GM19351 (cell line): ENCODE results near the gene DRAXIN.

Experiments used
- ATAC-seq: cut with Tn5 transposase; IDR thresholded peaks from one replicate; pipeline ENCODE4 v1.9.1; 2021; ENCODE audit warnings: mild to moderate bottlenecking, moderate library complexity; ENCODE audit not compliant: unreplicated experiment

DRAXIN gene

GRCh38 chr1:11735854-11736745 lies 44.6 kb downstream of the DRAXIN start, which contains the start of gene AGTRAP:
Gene AGTRAP (plus strand): TSS chr1:11736136. CDS start chr1:11736209, 73 bp downstream.
- peak; percentile 74 for ATAC-seq

- no peak for ATAC-seq
Measured at GRCh38 chr1:11736746-11737639, 45.5 kb downstream of the DRAXIN start.

DNA sequence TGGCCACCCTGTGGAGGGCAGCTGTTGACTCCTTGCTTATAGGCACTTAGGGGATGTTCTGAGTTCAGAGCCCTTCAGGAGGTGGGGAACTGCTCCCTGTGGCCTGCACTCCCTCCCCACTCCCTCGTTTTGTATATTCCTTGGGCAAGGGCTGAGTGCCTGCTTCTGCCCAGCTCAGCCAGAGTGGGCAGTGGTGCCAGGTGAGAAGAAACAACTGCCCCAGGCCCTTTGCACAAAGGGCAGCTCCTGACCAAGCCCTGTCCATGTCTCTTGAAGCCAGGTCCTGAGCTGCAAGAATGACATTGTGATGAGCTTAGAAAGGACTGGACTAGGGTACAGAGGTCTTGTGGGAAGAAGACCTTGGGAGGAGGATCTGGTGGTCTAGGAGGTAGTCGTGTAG lies 46.6 kb downstream of the DRAXIN start:
- no peak for ATAC-seq

DNA sequence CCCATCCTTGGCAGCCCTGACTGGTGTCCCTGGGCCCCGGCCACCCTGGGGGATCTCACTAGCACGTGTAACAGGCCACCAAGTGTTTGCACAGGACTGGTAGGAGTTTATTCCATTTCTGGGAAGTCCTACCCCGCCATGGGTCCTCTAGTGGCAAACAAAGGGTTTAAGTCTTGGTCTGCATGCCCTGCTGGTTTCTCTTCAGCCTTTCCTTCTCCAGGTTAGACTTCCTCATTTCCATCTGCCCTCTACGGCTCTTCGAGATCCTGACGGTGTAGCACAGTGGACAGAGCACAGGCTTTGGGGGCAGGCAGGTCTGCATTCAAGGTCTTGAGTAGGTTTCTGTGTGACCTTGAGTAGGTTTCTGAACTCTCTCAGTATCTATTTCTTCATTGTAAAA lies 47.3 kb downstream of the DRAXIN start:
- ATAC-seq = no peak

DNA sequence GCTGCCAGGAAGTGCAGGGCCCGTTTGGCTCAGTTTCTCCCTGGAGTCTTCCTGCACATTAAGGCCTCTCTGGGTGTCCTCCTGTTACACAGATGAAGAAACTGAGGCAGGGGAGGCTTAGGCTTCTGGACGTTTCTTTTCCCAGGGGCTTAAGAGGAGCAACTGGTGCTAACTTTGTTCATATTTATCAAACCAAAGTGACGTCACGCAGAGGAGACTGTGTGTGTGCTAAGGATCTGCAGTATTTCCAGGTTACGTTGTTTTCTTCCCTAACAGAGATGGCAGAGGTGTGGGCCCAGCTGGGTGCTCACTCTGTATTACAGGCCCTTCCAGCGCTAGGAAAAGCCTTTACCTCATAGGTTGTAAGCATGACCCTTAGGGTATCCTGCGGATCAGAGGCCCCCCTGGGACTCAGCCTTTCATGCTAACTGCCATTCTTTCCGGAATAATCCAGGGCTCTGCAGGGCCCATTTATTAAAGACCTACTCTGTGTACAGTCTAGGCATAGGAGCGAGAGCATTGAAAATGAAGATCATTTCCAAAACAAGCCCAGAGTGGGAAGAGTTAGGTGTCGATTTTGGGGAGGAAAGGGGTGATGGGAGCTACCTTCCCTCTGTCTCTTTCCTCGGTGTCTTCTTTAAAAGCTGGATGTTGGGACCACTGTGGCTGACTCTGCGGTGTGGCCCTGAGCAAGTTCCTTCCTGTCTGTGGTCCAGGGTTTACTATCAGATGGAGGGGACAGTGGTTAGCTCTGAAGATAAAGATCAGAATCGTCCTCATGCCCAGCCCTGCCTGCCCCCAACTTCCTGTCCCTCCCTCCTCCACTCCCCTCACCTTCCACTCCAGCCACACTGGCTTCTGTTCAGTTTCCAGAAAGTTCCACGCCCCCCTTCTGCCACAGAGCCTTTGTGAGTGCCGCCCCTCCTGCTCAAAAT lies 49.0 kb downstream of the DRAXIN start:
- no peak for ATAC-seq

DNA sequence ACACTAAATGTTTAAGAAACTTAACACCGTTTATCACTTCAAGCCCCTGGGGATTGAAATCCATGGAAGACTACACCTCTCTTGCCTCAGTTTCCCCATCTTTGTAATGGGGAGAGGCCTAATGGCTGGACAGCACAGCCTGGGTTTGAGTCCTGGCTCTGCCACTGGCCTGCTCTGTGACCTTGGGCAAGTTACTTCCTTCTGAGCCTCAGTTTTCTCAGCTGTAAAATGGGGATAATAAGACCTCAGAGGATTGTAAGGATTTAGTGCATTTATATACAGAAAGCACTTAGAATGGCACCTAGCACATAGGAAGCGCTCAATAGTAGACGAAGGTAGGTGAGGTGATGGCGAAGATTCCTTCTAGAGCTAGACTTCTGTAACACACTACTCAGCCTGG lies 50.0 kb downstream of the DRAXIN start:
- no peak for ATAC-seq

DNA sequence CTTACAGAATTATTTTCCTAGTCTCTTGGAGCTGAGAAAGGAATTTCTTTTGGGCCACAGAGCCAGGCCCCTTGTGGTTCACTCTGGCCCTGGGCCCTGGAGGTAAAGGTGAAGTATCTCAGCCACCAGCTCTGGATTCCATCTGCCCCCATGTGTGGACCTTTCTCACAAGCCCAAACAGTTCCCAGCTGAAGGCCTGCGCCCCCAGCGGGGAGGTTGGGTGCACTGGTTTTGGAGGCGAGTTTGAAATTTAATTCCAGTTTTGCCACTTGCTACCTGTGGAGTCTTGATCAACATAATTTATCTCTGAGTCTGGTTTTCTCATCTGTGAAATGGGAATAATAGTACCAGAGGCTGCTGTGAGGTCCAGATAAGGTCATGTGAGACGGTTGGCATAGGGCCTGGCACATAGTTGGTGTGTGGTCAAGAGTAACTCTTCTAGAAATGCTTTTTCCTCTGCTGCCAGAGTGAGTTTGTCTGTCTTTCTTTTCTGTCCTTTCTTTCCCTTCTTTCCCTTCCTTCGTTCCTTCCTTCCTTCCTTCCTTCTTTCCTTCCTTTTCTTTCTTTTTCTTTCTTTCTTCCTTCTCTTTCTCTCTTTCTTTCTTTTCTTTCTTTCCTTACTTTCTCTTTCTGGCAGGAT lies 50.5 kb downstream of the DRAXIN start:
- no peak for ATAC-seq

DNA sequence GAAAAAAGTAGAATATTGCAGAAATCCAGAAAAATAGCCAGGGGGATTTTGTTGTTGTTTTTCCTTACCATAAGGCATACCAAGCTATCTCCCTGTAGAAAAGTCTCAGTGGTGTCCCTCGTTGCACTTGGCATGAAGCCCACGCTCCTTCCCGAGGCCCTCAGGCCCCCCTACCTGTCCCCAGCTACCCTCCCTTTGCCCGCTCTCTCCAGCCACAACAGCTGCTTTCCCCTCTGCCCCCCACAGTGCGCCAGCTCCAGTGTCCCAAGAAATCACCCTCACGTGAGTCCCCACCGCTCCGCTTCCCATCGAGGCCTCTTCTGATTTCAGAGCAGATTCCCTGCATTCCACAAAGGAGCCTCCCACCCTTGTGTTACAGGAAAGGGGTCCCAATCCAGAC lies 52.8 kb downstream of the DRAXIN start:
- no peak for ATAC-seq

DNA sequence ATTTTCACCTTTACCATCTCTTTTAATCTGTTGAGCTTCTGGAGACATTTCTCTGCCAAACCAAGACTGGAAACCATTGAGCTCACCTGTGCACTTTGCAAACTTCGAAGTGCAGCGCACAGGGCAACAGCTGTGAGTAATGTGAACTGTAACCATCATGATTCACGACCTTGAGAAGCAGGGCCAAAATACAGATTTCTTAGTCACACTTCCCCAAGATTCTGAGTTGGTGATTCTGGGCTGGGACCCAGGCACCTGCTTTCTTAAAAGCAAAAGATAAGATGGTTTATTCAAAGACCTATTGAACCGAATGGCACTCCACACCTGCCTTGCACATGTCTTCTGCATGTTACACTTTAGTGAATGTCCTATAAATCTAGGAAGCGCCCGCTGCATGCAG lies 54.6 kb downstream of the DRAXIN start:
- ATAC-seq = no peak

- ATAC-seq = no peak
Measured at GRCh38 chr1:11746795-11747487, 55.4 kb downstream of the DRAXIN start.

DNA sequence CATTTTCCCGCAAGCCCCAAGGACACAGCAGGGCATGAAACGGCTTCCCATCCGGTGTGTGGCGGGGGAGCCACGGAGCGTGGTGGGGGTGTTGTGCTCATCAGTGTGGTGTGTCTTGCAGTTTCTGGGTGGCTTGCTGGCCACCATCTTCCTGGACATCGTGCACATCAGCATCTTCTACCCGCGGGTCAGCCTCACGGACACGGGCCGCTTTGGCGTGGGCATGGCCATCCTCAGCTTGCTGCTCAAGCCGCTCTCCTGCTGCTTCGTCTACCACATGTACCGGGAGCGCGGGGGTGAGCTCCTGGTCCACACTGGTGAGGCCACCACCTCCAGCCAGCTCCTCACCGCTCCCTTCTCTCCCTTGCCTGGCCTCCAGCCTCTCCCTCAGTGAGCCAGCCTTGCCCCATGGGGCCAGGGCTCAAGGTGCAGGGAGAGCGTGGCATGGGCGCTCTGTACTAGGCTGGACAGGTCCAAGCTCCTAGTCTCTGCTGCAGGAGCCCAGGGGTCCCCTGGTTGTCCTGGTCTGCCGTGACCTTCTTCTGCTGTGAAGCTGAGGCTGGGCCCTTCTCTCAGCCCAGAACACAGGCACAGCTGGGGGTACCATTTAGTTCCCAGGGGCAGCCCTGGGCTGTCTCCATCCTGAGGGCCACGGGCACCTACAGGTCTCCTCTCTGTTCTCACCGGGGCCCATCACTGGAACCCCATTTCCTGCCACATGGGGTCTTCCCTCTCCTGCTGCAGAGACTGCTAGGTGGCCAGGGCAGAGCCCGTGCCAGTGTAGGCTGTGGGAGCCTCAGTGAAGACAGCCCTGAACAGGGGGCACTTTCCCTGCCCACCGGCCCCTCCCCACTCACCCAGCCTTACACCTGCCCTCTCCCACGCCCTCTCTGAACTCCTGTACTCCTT lies 57.0 kb downstream of the DRAXIN start:
- ATAC-seq = no peak

GRCh38 chr1:11749203-11749689 lies 57.7 kb downstream of the DRAXIN start:
- no peak for ATAC-seq

DNA sequence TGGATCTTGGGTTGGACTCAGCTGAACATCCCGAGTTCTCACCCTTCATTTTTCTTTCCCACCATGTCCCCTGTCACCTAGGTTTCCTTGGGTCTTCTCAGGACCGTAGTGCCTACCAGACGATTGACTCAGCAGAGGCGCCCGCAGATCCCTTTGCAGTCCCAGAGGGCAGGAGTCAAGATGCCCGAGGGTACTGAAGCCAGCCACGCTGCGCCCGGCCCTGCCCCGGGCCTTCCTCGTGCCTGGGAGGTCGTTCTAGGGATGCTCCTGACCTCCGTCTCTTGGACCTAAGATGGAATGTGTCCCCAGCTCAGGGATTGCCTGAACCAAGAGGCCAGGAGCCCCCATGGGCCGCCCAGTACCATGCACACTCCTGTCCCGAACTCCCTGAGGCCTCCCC lies 58.5 kb downstream of the DRAXIN start:
- ATAC-seq = no peak

DNA sequence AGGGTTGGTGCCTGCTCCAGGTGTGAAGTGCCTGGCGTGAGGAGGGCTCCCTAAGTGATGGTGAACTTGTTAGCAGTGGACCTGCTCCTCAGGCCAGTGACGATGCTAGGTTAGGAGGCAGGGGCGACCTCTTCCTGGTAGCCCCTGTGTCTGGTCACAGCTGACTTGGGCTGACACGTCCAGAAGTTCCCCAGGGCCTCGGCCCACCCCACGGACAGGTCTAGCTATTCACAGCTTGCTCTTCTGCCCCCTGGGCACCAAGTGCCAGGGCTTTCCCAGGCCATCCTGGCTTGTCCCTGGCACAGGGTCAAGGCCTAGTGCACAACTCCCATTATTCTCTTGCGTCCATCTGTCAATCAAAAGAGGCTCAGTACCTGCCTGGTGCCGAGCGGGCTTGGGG lies 59.6 kb downstream of the DRAXIN start:
- no peak for ATAC-seq

DNA sequence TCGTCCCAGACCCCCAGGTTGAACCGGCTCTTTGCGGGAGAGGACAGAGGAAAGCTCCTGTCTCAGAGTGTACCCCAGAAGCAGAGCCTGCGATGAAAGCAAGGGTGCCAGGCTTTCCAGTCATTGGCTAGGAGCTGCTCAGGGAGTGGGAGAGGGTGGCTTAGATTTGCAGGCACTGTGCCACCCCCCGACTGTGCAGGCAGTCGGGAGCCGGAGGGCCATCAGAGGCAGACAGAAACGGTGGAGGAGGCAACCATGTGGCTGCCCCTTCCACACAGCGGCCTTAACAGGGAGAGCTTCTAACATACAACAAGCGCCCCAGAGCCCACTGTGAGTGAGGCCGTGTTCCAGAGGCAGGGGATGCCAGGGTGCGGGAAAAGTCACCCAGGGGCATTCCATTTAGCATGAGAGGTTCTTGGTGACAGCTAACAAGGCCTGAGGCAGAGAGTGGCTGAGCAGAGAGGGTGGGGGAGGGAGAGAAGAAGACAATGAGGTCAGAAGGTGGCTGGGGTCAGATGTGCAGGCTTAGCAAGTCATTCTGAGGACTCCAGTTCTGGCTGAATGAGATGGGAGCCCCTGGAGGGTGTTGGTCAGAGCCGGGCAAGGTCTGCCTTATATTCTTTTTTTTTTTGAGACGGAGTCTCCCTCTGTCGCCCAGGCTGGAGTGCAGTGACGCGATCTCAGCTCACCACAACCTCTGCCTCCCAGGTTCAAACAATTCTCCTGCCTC lies 61.0 kb downstream of the DRAXIN start:
- ATAC-seq = no peak

DNA sequence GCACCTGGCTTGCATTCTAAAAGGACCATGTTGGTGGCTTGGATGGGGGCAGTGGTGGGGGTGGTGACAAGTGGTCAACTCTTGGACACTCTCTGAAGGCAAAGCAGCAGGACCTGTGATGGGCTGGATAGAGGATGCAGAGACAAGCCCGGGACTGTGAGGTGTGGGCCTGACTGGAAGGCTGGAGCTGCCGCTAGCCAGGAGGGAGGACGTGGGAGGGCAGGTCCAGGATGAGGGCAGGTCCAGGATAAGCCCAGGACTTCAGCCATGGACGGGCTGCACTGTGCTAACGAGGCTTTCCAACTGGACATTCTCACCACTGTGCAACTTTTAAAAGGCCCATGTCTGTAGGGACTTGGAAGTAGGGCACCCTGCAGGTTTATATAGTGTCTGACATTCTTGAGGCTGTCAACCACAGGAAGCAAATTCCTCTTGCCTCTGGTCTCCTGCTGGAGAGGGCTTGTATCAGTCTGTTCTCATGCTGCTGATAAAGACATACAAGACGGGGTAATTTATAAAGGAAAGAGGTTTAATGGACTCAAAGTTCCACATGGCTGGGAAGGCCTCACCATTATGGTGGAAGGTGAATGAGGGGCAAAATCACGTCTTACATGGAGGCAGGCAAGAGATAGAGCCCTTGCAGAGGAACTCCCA lies 62.2 kb downstream of the DRAXIN start:
- no peak for ATAC-seq

- ATAC-seq = no peak
Measured at GRCh38 chr1:11757047-11757446, 65.5 kb downstream of the DRAXIN start.
